Stimulated activated CD4-positive, alpha-beta T cell treated with anti-CD3 and anti-CD28 coated beads, Interleukin-4, amount 100 ng/mL, for 48 hours (primary cell): ENCODE results near the gene DERA.
"Not testable (repeated sequence)": the region's sequence is repeated elsewhere in the genome, so short reads cannot be mapped to it uniquely, and the experiment has no call there.

ENCODE experiments used
- DNase-seq, 2 donors: peaks; one replicate each; pipeline ENCODE4 v3.0.0-alpha.2; 2020; ENCODE audit warnings: low read depth in 2 of 2

DERA gene

GRCh38 chr12:15904378-15904920 lies 6.7 kb upstream of the DERA start:
- no peak for DNase-seq

- DNase-seq, result no peak
Measured at GRCh38 chr12:15910468-15910863, 666 bp upstream of the DERA start.

- not testable (repeated sequence) for DNase-seq
Measured at GRCh38 chr12:15911931-15912330, 799 bp downstream of the DERA start.

GRCh38 chr12:15914131-15914530 lies 3.0 kb downstream of the DERA start:
- DNase-seq, result not testable (repeated sequence)

GRCh38 chr12:15918066-15918465 lies 6.9 kb downstream of the DERA start:
- DNase-seq, result no peak

GRCh38 chr12:15919418-15919817 lies 8.3 kb downstream of the DERA start:
- no peak for DNase-seq

GRCh38 chr12:15924956-15925355 lies 13.8 kb downstream of the DERA start:
- no peak for DNase-seq

- DNase-seq, result no peak
Measured at GRCh38 chr12:15928346-15928745, 17.2 kb downstream of the DERA start.

GRCh38 chr12:15928870-15929571 lies 17.9 kb downstream of the DERA start:
- no peak for DNase-seq

GRCh38 chr12:15931590-15932053 lies 20.5 kb downstream of the DERA start:
- DNase-seq, result no peak

- no peak for DNase-seq
Measured at GRCh38 chr12:15932327-15932726, 21.2 kb downstream of the DERA start.

- no peak for DNase-seq
Measured at GRCh38 chr12:15932971-15933370, 21.8 kb downstream of the DERA start.

GRCh38 chr12:15933751-15934150 lies 22.6 kb downstream of the DERA start:
- DNase-seq, result no peak

GRCh38 chr12:15936751-15937150 lies 25.6 kb downstream of the DERA start:
- no peak for DNase-seq

GRCh38 chr12:15937902-15938301 lies 26.8 kb downstream of the DERA start:
- DNase-seq, result no peak

GRCh38 chr12:15939111-15939510 lies 28.0 kb downstream of the DERA start:
- no peak for DNase-seq

- DNase-seq, result no peak
Measured at GRCh38 chr12:15942475-15942874, 31.3 kb downstream of the DERA start.

- not testable (repeated sequence) for DNase-seq
Measured at GRCh38 chr12:15943519-15943918, 32.4 kb downstream of the DERA start.

- DNase-seq, result not testable (repeated sequence)
Measured at GRCh38 chr12:15948461-15948860, 37.3 kb downstream of the DERA start.

GRCh38 chr12:15955281-15955680 lies 44.1 kb downstream of the DERA start:
- no peak for DNase-seq

GRCh38 chr12:15956010-15956409 lies 44.9 kb downstream of the DERA start:
- no peak for DNase-seq

GRCh38 chr12:15956413-15957185 lies 45.5 kb downstream of the DERA start:
- DNase-seq, result no peak

GRCh38 chr12:15962760-15963159 lies 51.6 kb downstream of the DERA start:
- no peak for DNase-seq
